ENCODE measurements around the gene KIF21A.

- TF ChIP-seq, protein P1, sequence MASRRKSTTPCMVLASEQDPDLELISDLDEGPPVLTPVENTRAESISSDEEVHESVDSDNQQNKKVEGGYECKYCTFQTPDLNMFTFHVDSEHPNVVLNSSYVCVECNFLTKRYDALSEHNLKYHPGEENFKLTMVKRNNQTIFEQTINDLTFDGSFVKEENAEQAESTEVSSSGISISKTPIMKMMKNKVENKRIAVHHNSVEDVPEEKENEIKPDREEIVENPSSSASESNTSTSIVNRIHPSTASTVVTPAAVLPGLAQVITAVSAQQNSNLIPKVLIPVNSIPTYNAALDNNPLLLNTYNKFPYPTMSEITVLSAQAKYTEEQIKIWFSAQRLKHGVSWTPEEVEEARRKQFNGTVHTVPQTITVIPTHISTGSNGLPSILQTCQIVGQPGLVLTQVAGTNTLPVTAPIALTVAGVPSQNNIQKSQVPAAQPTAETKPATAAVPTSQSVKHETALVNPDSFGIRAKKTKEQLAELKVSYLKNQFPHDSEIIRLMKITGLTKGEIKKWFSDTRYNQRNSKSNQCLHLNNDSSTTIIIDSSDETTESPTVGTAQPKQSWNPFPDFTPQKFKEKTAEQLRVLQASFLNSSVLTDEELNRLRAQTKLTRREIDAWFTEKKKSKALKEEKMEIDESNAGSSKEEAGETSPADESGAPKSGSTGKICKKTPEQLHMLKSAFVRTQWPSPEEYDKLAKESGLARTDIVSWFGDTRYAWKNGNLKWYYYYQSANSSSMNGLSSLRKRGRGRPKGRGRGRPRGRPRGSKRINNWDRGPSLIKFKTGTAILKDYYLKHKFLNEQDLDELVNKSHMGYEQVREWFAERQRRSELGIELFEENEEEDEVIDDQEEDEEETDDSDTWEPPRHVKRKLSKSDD (CRISPR knock-in tag; IDR thresholded peaks at IDR 0.05; ENCODE audit: low read depth), result no peak
- TF ChIP-seq EP300 (IDR thresholded peaks at IDR 0.05; ENCODE audit: low read depth in 2 of 2, low read length in 2 of 2), result no peak
- no peak for TF ChIP-seq EP300 (CRISPR knock-in tag; IDR thresholded peaks at IDR 0.05; ENCODE audit: borderline replicate concordance)
- TF ChIP-seq, protein P2, sequence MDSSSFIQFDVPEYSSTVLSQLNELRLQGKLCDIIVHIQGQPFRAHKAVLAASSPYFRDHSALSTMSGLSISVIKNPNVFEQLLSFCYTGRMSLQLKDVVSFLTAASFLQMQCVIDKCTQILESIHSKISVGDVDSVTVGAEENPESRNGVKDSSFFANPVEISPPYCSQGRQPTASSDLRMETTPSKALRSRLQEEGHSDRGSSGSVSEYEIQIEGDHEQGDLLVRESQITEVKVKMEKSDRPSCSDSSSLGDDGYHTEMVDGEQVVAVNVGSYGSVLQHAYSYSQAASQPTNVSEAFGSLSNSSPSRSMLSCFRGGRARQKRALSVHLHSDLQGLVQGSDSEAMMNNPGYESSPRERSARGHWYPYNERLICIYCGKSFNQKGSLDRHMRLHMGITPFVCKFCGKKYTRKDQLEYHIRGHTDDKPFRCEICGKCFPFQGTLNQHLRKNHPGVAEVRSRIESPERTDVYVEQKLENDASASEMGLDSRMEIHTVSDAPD (CRISPR knock-in tag; IDR thresholded peaks at IDR 0.05), result no peak
- TF ChIP-seq, protein P3, sequence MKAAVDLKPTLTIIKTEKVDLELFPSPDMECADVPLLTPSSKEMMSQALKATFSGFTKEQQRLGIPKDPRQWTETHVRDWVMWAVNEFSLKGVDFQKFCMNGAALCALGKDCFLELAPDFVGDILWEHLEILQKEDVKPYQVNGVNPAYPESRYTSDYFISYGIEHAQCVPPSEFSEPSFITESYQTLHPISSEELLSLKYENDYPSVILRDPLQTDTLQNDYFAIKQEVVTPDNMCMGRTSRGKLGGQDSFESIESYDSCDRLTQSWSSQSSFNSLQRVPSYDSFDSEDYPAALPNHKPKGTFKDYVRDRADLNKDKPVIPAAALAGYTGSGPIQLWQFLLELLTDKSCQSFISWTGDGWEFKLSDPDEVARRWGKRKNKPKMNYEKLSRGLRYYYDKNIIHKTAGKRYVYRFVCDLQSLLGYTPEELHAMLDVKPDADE (CRISPR knock-in tag; IDR thresholded peaks at IDR 0.05), result no peak
- TF ChIP-seq ATF1 (CRISPR knock-in tag; IDR thresholded peaks at IDR 0.05), result no peak
- no peak for TF ChIP-seq KAT7 (CRISPR knock-in tag; IDR thresholded peaks at IDR 0.05; ENCODE audit: borderline replicate concordance)
- TF ChIP-seq SMYD3 (CRISPR knock-in tag; IDR thresholded peaks at IDR 0.05), result no peak
- TF ChIP-seq JUNB (CRISPR knock-in tag; IDR thresholded peaks at IDR 0.05; ENCODE audit: borderline replicate concordance), result no peak
- no peak for TF ChIP-seq SKI (IDR thresholded peaks at IDR 0.05; ENCODE audit: partially characterized antibody)
- TF ChIP-seq STAT5B (CRISPR knock-in tag; IDR thresholded peaks at IDR 0.05), result no peak
- no peak for TF ChIP-seq SUZ12 (IDR thresholded peaks at IDR 0.05; ENCODE audit: low read depth, low read length)
- TF ChIP-seq CTCF (CRISPR knock-in tag; IDR thresholded peaks at IDR 0.05), result no peak
These were observed 164.5 kb downstream of the KIF21A start for GRCh38 chr12:39278426-39278825.
